GM18499 (cell line): ENCODE results near the gene GNB2.
"Not testable (repeated sequence)": the region's sequence is repeated elsewhere in the genome, so short reads cannot be mapped to it uniquely, and the experiment has no call there.

Source experiments
- ATAC-seq: cut with Tn5 transposase; IDR thresholded peaks from one replicate; pipeline ENCODE4 v1.9.1; 2021; ENCODE audit warnings: moderate number of reproducible peaks; ENCODE audit not compliant: insufficient read depth, unreplicated experiment

Gene GNB2

DNA sequence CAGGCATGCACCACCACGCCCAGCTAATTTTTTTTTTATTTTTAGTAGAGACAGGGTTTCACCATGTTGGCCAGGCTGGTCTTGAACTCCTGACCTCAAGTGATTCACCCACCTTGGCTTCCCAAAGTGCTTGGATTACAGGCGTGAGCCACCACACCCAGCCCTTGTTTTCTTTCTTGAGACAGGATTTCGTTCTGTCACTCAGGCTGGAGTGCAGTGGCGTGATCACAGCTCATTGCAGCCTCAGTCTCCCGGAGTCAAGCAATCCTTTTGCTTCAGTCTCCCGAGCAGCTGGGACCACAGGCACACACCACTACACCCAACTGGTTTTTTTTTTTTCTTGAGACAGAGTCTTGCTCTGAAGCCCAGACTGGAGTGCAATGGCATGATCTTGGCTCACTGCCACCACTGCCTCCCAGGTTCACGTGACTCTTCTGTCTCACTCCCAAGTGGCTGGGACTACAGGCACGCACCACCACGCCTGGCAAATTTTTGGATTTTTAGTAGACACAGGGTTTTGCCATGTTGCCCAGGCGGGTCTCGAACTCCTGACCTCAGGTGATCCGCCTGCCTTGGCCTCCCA lies 11.3 kb upstream of the GNB2 start:
- not testable (repeated sequence) for ATAC-seq

DNA sequence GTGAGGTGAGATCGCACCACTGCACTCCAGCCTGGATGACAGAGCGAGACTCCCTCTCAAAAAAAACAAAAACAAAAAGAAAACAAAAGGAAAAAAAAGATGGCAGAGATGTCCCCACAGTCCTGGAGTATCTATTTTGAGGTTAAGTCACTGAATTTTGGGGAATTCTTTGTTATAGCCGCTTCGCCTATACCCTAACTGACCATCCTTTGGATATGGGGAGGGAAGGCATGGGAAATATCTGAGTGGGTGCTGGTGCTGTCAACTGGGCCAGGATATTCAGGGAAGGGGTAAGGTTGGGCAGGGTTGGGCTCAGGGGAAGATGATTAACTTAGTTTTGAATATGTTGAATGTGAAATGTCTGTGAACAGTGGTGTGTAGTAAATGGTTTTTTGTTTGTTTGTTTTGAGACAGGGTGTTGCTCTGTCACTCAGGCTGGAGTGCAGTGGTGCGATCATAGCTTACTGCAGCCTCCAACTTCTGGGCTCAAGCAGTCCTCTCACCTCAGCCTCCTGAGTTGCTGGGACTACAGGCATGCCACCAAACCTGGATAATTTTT lies 8.3 kb upstream of the GNB2 start:
- ATAC-seq = no peak

DNA sequence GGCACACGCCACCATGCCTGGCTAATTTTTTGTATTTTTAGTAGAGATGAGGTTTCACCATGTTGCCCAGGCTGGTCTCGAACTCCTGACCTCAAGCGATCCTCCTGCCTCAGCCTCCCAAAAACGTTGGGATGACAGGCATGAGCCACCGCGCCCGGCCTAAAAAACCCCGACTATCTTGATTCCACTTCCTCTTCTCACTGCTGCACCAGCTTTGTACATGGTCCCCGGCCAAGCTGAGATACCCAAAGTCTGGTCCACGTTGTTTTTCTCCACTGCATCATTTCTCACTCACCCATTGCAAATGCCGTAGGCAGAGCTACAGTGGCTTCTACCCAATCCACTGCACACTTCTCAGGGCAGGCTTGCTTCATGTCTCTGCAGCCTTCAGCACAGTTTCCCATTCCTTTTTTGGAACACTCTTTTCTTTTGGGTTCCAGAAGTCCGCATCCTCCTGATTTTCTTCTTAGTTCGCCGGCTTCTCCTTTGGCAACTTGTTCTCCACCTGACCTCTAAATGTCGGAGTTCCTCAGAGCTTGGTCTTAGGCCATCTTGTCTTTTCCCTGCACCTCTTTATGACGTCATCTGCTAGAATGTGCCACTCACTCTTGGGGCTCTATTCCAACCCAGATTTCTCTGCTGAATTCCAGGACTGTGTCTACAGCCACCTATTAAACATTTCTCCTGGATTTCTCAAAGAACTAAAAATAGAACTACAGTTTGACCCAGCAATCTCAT lies 6.0 kb upstream of the GNB2 start:
- no peak for ATAC-seq

DNA sequence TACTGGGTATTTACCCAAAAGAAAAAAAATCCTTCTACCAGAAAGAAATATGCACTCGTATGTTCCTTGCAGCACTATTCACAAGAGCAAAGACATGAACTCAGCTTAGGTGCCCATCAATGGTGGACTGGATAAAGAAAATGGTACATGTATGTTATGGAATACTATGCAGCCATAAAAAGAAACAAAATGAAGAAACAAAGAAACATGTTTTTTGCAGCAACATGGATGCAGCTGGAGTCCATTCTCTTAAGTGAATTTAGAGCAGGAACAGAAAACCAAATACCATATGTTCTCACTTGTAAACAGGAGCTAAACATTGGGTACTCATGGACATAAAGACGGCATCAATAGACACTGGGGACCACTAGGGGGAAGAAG lies 5.5 kb upstream of the GNB2 start:
- no peak for ATAC-seq

DNA sequence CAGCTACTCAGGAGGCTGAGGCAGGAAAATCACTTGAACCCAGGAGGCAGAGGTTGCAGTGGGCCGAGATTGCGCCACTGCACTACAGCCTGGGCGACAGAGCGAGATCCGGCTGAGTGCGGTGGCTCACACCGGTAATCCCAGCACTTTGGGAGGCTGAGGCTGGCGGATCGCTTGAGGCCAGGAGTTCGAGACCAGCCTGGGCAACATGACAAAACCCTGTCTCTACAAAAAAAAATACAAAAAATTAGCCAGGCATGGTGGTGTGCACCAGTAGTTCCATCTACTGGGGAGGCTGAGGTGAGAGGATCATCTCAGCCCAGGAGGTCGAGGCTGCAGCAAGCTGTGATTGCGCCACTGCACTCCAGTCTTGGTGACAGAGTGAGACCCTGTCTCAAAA lies 4.4 kb upstream of the GNB2 start:
- not testable (repeated sequence) for ATAC-seq

DNA sequence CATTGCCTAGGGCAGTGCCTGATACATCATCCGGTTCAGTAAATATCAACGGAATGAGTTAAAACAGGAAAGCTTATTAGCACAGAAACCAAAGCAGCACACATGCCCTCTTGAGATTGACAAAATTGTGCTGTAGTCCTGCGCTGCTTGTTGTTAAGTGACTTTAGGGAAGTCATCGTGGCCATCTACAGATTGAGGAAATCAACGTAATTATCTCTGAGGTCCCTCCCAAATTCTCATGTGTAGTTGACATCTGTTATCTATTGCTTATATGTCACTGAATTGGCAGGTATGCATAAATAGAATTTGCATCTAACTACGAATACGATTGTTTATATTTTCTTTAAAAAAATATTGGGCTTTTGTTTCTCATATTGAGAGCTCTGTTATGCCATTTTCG lies 3.5 kb upstream of the GNB2 start:
- no peak for ATAC-seq

DNA sequence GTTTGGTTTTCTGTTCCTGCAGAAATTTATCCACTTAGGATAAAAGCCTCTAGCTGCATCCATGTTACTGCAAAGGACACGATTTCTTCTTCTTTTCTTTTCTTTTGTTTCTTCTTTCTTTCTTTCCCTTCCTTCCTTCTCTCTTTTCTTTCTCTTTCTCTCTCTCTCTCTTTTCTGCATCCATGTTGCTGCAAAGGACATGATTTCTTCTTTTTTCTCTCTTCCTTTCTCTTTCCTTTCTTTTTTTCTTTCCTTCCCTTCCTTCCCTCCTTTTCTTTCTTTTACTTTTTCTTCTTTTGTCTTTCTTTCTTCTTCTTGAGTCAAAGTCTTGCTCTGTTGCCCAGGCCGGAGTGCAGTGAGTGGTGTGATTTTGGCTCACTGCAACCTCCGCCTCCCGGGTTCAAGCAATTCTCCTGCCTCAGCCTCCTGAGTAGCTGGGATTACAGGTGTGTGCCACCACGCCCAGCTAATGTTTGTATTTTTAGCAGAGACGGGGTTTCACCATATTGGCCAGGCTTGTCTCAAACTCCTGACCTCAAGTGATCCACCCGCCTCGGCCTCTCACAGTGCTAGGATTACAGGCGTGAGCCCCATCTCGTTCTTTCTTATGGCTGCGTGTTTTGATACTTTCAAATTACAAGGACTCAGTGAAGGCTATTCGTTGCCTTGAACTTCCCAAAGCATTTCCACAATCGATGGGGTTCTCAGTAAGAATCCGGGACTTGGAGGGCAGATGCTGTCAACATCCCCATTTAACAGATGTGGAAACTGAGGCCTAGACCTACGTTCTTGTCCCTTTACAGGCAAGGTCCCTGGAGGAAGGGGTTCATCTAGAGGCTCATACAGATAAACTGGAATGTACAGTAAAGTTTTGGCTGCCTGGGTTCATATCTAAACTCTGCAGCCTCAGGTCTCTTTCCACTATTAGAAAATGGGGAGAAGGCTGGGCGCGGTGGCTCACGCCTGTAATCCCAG lies 1.9 kb upstream of the GNB2 start:
- ATAC-seq = no peak

DNA sequence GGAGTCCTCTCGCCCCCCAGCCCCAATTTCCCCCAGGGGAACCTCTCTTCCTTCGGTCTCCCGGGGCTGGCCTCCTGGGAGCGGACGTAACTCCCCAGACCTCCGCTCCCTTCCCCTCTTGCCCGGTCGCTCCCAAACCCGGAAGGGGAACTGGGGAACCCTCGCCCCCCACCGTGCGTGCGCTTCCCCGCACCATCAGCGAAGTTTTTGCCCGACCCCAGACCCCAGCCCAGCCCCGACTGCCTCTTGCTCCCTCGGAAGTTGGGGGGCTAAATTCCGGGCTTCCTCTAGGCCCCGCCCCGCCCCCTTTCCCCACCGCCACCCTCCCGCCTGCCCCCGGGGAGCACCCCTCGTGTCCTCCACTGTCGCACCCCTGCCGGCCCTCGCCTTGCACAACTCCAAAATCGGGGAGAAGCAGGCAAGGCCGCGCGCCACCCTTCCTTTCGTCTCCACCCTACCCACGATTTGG lies 436 bp downstream of the GNB2 start:
- ATAC-seq = no peak

DNA sequence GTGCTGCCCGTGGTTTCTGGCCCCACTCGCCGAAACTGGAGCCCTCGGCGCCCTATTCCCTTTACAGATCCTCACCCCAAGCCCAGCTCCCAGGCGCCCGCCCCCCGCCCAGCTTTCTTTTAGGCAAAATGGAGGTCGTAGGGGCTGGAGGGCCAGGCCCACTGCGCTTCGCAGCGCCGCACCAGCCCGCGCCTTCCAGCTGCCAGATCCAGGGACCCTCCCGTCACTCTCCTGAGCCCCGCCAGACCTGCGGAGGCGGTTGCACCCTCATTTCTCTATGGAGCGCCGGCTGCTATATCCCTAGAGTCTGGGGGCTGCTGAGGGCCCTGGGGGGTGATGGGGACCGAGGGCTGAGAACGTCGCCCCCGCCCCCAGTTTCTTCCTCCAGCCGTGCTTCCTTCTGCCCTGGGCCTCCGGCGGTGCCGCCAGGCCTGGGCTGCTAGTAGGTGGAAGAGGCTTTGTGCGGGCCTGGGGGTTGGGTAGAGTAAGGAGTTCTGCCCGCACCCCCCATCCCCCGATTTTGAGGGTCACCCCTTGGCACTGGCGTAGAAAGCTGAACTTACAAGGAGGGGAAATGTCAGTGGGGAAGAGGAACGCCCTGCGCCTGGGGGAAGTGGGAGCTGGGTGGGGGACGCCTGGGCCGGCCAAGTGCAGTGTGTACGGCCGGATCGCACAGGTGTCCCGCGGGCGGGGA lies 1.0 kb downstream of the GNB2 start:
- ATAC-seq = no peak

DNA sequence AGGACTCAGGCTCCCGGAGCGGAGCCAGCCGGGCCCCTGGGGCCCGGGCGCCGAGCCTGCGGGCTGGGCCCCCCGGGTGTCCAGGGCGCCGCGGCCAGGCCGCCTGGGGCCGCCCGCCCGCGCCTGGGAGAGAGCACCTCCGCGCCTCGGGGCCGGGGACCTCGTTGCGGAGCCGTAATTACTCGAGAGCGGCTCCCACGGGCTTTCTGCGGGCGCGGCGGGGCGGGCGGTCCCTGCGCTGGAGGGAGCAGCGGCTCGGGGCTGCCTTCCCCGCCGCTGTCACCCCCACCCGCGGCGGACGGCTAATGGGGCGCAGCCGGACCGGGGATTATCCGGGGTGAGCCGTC lies 1.5 kb downstream of the GNB2 start:
- no peak for ATAC-seq

DNA sequence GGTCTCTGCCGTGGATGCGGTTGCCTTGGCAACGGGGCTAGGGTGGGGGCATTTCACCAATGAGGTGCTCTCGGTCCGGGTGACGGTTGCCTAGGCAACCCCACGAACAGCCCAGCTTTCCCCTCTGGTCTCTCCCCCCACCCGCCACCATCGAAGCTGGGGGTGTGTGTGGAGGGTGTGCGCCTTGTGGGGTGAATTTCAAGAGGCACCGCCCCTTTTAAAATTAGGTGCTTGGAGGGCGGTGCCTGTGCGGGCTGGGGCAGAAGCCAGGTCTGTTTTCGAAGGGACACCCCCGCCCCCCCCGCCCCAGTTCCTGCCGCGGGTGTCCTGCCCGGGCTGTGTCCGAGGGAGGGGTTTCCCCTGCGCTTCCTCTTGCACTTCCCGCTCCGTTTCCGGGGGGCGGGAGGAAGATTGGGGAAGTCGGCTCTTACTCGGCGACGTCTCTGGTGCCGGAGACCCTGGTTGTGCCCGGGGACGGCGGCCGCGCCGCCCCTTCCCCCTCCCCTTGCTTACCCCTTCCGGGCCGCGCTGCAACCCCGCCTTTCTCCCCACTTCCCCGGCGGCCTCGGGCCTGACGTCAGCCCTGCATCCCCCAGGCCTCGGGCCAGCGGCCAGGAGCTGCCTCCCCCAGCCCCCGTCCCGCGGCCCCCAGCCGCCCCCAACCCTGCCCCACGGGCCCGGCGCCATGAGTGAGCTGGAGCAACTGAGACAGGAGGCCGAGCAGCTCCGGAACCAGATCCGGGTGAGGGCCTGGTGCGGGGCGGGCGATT lies 2.2 kb downstream of the GNB2 start:
- ATAC-seq = no peak

DNA sequence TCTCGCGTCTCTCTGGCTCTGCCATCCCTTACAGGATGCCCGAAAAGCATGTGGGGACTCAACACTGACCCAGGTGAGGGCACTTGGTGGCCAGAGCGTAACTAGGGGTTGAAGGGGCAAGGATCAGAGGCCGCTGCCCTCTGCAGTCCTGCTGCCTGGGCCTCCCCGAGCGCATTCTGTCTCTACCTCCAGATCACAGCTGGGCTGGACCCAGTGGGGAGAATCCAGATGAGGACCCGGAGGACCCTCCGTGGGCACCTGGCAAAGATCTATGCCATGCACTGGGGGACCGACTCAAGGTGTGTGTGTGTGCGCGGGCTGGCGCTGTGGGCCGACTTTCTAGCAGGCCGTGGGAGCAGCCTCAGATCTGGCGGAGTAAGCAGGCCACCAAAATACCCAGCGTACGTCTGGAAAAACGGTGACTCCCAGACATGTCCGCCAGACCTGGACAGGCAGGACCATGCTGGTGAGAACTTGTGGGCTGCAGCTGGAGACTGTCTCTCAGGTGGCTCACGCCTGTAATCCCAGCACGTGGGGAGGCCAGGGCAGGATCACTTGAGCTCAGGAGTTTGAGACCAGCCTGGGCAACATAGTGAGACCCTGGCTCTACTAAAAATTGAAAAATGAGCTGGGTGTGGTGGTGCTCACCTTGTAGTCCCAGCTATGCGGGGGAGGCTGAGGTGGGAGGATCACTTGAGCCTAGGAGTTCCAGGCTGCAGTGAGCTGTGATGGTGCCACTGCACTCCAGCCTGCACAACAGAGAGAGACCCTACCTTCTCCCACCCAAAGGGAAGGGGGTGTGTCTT lies 3.2 kb downstream of the GNB2 start:
- ATAC-seq = no peak

DNA sequence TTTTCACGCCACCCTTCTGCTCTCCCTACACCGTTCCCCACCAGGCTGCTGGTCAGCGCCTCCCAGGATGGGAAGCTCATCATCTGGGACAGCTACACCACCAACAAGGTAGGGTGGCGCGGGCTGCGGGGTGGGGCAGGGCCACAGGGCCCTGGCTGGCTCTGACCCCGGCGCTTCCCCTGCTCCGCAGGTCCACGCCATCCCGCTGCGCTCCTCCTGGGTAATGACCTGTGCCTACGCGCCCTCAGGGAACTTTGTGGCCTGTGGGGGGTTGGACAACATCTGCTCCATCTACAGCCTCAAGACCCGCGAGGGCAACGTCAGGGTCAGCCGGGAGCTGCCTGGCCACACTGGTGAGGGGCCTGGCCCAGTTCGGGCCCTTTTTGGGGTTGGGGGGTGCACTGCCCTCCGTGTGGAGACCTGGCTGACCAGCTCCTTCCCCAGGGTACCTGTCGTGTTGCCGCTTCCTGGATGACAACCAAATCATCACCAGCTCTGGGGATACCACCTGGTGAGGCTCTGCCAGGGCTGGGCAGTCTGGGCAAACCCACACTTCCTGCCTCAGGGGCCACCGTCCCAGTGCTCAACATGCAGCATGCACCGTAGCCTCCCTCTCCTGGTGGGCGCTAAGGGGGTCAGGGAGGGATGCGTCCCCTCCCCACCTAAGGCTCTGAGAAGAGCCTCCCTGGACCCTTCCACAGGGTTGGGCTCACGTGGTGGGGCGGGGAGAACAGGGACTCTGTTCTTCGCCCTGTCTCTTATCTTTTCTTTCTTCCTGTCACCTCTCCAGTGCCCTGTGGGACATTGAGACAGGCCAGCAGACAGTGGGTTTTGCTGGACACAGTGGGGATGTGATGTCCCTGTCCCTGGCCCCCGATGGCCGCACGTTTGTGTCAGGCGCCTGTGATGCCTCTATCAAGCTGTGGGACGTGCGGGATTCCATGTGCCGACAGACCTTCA lies 4.0 kb downstream of the GNB2 start:
- ATAC-seq = no peak

DNA sequence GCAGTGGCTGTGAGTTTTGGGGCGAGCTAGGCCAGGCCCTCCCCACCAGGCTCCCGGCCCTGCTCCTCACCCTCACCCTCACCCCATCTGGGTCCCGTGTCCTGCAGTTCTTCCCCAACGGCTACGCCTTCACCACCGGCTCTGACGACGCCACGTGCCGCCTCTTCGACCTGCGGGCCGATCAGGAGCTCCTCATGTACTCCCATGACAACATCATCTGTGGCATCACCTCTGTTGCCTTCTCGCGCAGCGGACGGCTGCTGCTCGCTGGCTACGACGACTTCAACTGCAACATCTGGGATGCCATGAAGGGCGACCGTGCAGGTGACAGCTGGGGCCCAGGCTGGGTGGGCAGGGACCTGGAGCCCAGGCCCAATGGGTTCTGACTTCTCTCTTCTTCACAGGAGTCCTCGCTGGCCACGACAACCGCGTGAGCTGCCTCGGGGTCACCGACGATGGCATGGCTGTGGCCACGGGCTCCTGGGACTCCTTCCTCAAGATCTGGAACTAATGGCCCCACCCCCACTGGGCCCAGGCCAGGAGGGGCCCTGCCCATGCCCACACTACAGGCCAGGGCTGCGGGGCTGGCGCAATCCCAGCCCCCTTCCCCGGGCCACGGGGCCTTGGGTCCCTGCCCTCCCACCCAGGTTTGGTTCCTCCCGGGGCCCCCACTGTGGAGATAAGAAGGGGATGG lies 4.9 kb downstream of the GNB2 start:
- no peak for ATAC-seq

DNA sequence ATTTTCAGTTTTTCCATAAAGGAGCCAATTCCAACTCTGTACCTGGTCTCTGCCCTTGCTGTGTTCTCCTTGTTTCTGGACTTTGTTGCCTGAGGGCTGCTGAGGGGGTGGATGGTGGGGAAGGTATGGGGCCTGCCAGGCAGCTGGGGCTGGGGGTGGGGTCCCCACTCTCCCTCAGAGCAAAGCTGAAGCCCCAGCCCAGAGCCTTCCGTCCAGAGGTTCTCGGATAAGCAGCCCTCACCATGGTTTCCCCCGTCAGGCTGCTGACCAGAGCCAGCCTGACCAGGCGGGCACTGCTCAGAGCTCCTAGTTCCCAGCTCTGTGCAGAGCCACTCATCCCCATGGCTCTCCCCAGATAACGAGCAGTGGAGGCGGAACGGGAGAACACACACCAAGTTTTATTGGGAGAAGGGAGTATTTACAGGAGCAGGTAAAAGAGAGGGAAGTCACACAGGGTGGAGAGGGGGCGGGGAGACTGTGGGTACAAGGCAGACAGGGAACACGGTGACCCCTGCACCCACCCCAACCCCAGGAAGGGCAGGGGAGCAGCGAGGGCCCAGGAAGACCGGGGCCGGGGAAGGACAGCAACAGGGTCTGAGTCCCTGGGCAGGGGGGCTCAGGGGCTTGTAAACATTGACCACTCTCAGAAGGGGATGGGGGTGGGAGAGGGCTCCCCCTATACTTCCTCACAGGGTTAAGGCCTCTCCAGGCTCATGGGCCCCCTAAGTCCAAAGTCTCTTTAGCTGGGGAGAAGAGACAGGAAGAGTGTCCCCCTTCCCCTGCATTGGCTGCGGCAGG lies 5.8 kb downstream of the GNB2 start:
- no peak for ATAC-seq

DNA sequence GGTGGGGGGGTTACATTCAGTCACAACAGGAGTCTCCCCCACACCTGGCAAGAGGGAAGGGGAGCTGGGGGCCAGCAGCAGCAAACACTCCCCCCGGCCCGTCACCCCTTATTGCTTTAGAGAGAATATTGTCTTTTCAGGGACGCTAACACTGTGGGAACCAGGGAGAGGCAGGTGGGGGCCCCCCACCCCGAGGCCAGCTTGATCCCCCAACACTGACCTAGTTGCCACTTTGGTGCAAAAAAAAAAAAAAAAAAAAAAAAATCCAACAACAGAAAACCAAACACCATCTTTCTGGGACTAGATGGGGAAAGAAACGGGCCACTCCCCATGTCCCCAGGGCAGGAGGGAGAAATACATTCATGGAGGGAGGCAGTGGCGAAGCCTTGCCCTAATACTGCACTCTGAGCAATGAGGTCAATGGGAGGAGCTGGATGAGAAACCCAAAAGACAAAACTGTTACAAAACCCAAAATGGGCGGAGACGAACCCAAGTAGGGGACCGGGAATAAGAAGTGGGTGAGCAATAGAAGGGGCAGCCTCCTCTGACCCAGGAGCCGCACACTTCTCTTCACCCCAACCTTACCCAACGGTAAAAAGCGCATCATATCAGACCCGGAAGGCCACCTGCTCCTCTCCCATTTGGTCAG lies 6.5 kb downstream of the GNB2 start:
- ATAC-seq = no peak
